ENCODE measurements around the gene EEF2KMT. TPM values are rescaled to one million over a fixed set of nuclear protein-coding genes. Genes with fewer than 3 reads are reported as not detected.

EEF2KMT gene
- total RNA-seq, 6 experiments from 2014 or later: 6.0 to 10.8 (median 7.4) TPM

GRCh38 chr16:5062790-5063765, 34.5 kb downstream of the EEF2KMT start:
- Histone ChIP-seq H3K27ac (no peak overlapping the region), H3K36me3 (no peaks in the 10 kb centered on the region), H3K27me3 (no peaks in the 10 kb centered on the region), H3K9me3 (no peaks in the 10 kb centered on the region), H3K4me3 (no peak overlapping the region), H3K4me1 (no peaks in the 10 kb centered on the region)
- DNase-seq (no peak), ATAC-seq (no peak)
- 57% methylated on average over 6 of the region's 19 CpGs for WGBS (ENCODE audit: insufficient coverage, low coverage, low lambda C conversion rate, missing lambda C conversion rate)
- intact Hi-C loops (cut with DNase I): no loop called here
- TF ChIP-seq CTCF (IDR thresholded peaks at IDR 0.05): no peak
- TF ChIP-seq POLR2A (IDR thresholded peaks at IDR 0.05): no peak

DNA sequence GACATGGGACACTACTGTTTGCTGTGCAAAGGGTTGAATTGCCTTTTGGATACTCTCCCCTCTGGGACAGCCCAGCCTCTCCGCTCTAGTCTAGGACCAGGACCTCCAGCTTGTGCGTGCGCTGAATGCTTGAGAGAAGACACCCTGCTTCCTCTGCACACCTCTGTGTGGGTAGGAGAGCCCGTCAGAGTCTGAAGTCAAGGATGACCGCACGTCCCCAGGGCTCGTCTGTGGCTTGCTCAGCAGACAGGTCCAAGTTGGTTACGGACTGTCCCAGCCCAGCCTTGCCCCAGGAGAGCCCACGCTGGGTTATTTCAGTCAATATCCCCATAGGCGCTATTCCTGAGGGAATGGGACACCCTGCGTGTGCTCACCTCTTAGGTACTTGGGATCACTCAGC, 35.5 kb downstream of the EEF2KMT start:
- ATAC-seq (no peak), DNase-seq (peak in 1 of 3 donors; percentile 23)
- Histone ChIP-seq H3K27me3 (no peaks in the 10 kb centered on the region), H3K4me3 (no peak overlapping the region), H3K27ac (no peak overlapping the region), H3K9me3 (no peaks in the 10 kb centered on the region), H3K4me1 (no peaks in the 10 kb centered on the region), H3K36me3 (no peaks in the 10 kb centered on the region)
- TF ChIP-seq CTCF (IDR thresholded peaks at IDR 0.05) (no peak), POLR2A (IDR thresholded peaks at IDR 0.05) (no peak)
- WGBS (ENCODE audit: insufficient coverage, low coverage, low lambda C conversion rate, missing lambda C conversion rate): 70% methylated on average over 2 of the region's 11 CpGs
- intact Hi-C loops (cut with DNase I): no loop called here

GRCh38 chr16:5060073-5060641, 37.4 kb downstream of the EEF2KMT start:
- no peaks in the 10 kb centered on the region for H3K9me3 ChIP-seq
- TF ChIP-seq CTCF (IDR thresholded peaks at IDR 0.05) (no peak), POLR2A (IDR thresholded peaks at IDR 0.05) (no peak)
- intact Hi-C loops (cut with DNase I): no loop called here
- H3K4me3 ChIP-seq: no peak overlapping the region
- no peaks in the 10 kb centered on the region for H3K36me3 ChIP-seq
- H3K4me1 ChIP-seq: no peaks in the 10 kb centered on the region
- no peak for DNase-seq
- no peaks in the 10 kb centered on the region for H3K27me3 ChIP-seq
- peak in 1 of 4 donors; percentile 7 for ATAC-seq
- no peak overlapping the region for H3K27ac ChIP-seq
- WGBS (ENCODE audit: insufficient coverage, low coverage, low lambda C conversion rate, missing lambda C conversion rate): no CpG with 5 or more reads among the region's 10 CpGs

DNA sequence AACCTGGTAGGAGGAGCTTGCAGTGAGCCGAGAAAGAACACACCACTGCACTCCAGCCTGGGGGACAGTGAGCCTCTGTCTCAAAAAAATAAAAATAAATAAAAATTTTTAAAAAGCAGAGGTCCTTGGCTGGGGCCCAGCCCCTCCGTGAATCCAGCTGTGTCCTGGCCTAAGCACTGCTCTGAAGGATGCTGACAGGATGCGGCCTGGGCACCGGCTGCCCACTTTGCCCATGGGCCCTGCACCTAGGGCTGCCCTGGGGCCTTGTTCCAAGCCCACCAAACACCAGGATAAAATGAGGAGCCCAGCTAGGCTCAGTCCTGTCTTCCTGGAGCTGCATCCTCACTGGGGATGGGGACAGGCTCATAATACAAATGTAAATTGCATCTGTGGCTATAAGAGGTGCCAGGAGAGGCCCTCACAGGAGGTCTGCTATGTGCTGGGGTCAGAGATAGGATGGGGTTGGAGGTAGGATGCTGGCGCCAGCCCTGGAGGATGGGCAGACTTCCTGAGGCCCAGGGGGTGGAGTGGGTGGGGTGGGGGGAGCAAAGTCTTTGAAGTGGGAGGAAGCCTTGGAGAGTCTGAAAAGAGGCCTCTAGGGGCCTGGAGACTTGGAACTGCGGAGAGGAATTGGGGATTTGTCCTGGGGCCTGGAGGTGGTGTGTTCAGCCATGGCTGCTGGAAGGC, 38.1 kb downstream of the EEF2KMT start:
- no peak for DNase-seq
- no peak overlapping the region for H3K4me3 ChIP-seq
- no peak for ATAC-seq
- 73% methylated on average over 4 of the region's 6 CpGs for WGBS (ENCODE audit: insufficient coverage, low coverage, low lambda C conversion rate, missing lambda C conversion rate)
- TF ChIP-seq POLR2A (IDR thresholded peaks at IDR 0.05) (no peak), CTCF (IDR thresholded peaks at IDR 0.05) (no peak)
- no peaks in the 10 kb centered on the region for H3K4me1 ChIP-seq
- intact Hi-C loops (cut with DNase I): no loop called here
- H3K9me3 ChIP-seq: no peaks in the 10 kb centered on the region
- no peak overlapping the region for H3K27ac ChIP-seq
- no peaks in the 10 kb centered on the region for H3K27me3 ChIP-seq
- no peaks in the 10 kb centered on the region for H3K36me3 ChIP-seq
